Lung (tissue), 12 donors: ENCODE results near the gene TTC1. TPM values are rescaled to one million over a fixed set of nuclear protein-coding genes. Genes with fewer than 3 reads are reported as not detected.

Source experiments
- ATAC-seq: fragments of 200-7000 bp; cut with Tn5 transposase; one replicate; pipeline ENCODE4 v1.9.1; 2020; ENCODE audit warnings: moderate number of reproducible peaks; ENCODE audit not compliant: insufficient read depth, low FRiP score
- DNase-seq, 3 donors: peaks; one replicate each; pipeline ENCODE4 v3.0.0-alpha.2; 2013 to 2017
- H3K27ac ChIP-seq, 2 donors: one replicate each; pipeline ENCODE4 v1.5.1; 2013; ENCODE audit warnings: mild to moderate bottlenecking in 2 of 2, moderate library complexity in 2 of 2, control low read depth in 1 of 2, inconsistent platforms in 1 of 2, low read depth in 1 of 2, low read length in 1 of 2
- H3K27me3 ChIP-seq, 3 donors: one replicate each; pipeline ENCODE4 v1.5.1; 2013; ENCODE audit warnings: low read length in 2 of 3; ENCODE audit not compliant: control insufficient read depth in 3 of 3, insufficient read depth in 3 of 3
- H3K36me3 ChIP-seq, 4 donors: one replicate each; pipeline ENCODE4 v1.5.1; 2013; ENCODE audit warnings: low read length in 4 of 4, mild to moderate bottlenecking in 1 of 4, moderate library complexity in 1 of 4; ENCODE audit not compliant: control insufficient read depth in 4 of 4, insufficient read depth in 4 of 4
- H3K4me1 ChIP-seq, 5 donors: one replicate each; pipeline ENCODE4 v1.5.1; 2013; ENCODE audit warnings: low read length in 5 of 5, mild to moderate bottlenecking in 2 of 5, moderate library complexity in 1 of 5; ENCODE audit not compliant: control insufficient read depth in 5 of 5, insufficient read depth in 5 of 5
- H3K4me3 ChIP-seq: one replicate; pipeline ENCODE4 v1.5.1; 2013; ENCODE audit warnings: mild to moderate bottlenecking, control low read depth, moderate library complexity
- H3K9ac ChIP-seq, 2 donors: one replicate each; pipeline ENCODE4 v1.5.1; 2013; ENCODE audit warnings: low read length in 2 of 2, control low read depth in 1 of 2; ENCODE audit not compliant: insufficient read depth in 1 of 2
- H3K9me3 ChIP-seq, 4 donors: one replicate each; pipeline ENCODE4 v1.5.1; 2013; ENCODE audit warnings: low read length in 3 of 4, mild to moderate bottlenecking in 1 of 4, moderate library complexity in 1 of 4; ENCODE audit not compliant: control insufficient read depth in 4 of 4, insufficient read depth in 3 of 4
- CTCF ChIP-seq: IDR thresholded peaks from 2 replicates; pipeline ENCODE4 v1.5.1; 2012; ENCODE audit warnings: mild to moderate bottlenecking; ENCODE audit errors: control extremely low read depth, extremely low read depth
- WGBS, 2 donors: extraction: QIAGEN DNeasy Blood & Tissue Kit; methylation state at CpG; one replicate each; pipeline ENCODE4 v1.1.7; 2013; 5-methylcytosine and 5-hydroxymethylcytosine counted together
- polyA plus RNA-seq, 2 donors: library from polyadenylated mRNA; stranded (reverse); fragments of 200-250 nt; gene quantifications; one replicate each; pipeline ENCODE4 v1.2.1, GENCODE V29; 2013
- total RNA-seq, 2 donors: library from RNA; depleted of rRNA in 1 of 2; stranded (reverse); fragments of >200 nt in 1 of 2; gene quantifications; one replicate each; pipeline ENCODE4 v1.2.1, GENCODE V29; 2014 to 2021
- donor health status: control.
- donor health status: control.
- donor health status: Bipolar disorder and iron deficiency.
- donor health status: healthy.
- donor health status: DM: yes; HTN: yes; CAD: no.

Gene TTC1
- total and polyA plus RNA-seq, 4 donors = 37.3 to 47.5 (median 43.1) TPM

- WGBS, 2 donors = 93 to 98% methylated on average over 2 of the region's 2 CpGs
- H3K27ac ChIP-seq = no peak overlapping the region
- peak overlapping the region in 1 of 2 donors; percentile 19 for H3K9ac ChIP-seq
- no peaks in the 10 kb centered on the region for H3K27me3 ChIP-seq
- DNase-seq (no peak), ATAC-seq (no peak)
- TF ChIP-seq CTCF = no peak
- no peaks in the 10 kb centered on the region for H3K9me3 ChIP-seq
- H3K4me1 ChIP-seq = peaks cover 2 to 11% (median 6%) of the 10 kb centered on the region in 5 donors
- H3K4me3 ChIP-seq = no peak overlapping the region
- peaks cover 1 to 15% (median 10%) of the 10 kb centered on the region in 4 donors for H3K36me3 ChIP-seq
Observed at GRCh38 chr5:160079753-160080152, 70.8 kb downstream of the TTC1 start.

GRCh38 chr5:160081495-160081894 lies 72.6 kb downstream of the TTC1 start:
- no peaks in the 10 kb centered on the region for H3K9me3 ChIP-seq
- peaks cover 1 to 12% (median 8%) of the 10 kb centered on the region in 4 donors for H3K36me3 ChIP-seq
- no peaks in the 10 kb centered on the region for H3K27me3 ChIP-seq
- DNase-seq (no peak), ATAC-seq (no peak)
- TF ChIP-seq CTCF = no peak
- H3K4me1 ChIP-seq = peaks cover 2 to 11% (median 6%) of the 10 kb centered on the region in 5 donors
- no peak overlapping the region for H3K9ac ChIP-seq
- no peak overlapping the region for H3K4me3 ChIP-seq
- 70 to 73% methylated on average over 3 of the region's 3 CpGs for WGBS, 2 donors
- H3K27ac ChIP-seq = no peak overlapping the region

- TF ChIP-seq CTCF = no peak
- no peaks in the 10 kb centered on the region for H3K9me3 ChIP-seq
- no peak overlapping the region for H3K4me3 ChIP-seq
- H3K27ac ChIP-seq = no peak overlapping the region
- no peak for ATAC-seq
- WGBS, 2 donors = 60 to 78% methylated on average over 9 of the region's 9 CpGs
- peak overlapping the region in 1 of 2 donors; percentile 19 for H3K9ac ChIP-seq
- H3K27me3 ChIP-seq = no peaks in the 10 kb centered on the region
- peaks cover 0 to 12% (median 8%) of the 10 kb centered on the region in 4 donors for H3K36me3 ChIP-seq
- peaks cover 2 to 11% (median 6%) of the 10 kb centered on the region in 5 donors for H3K4me1 ChIP-seq
- peak; percentile 30 to 64 (median 62) for DNase-seq
Observed at GRCh38 chr5:160082614-160083500, 73.9 kb downstream of the TTC1 start.
